ENCODE results near the gene DPYD.

- TF ChIP-seq CTCF (IDR thresholded peaks at IDR 0.05; ENCODE audit: low read length) (no peak), EZH2 (IDR thresholded peaks at IDR 0.05; ENCODE audit: borderline replicate concordance, low read length) (no peak)
Measured at GRCh38 chr1:97392701-97393100, 528.1 kb downstream of the DPYD start.

Measured in OCI-LY1 (cell line).